Body of pancreas (tissue), 4 donors: ENCODE results near the gene ITGA4.

Experiments used
- POLR2A ChIP-seq, 3 donors: fragments of 450-650 bp; IDR thresholded peaks; one replicate each; pipeline ENCODE4 v1.6.1; 2016; ENCODE audit warnings: antibody characterized with exemption in 3 of 3, mild to moderate bottlenecking in 2 of 3
- TF ChIP-seq, protein P1 (sequence below), 7 experiments: fragments of 450-650 bp in 4 of 7; fragments of 200-600 bp in 3 of 7; sonication (generic) in 3 of 7; IDR thresholded peaks; one replicate each; pipeline ENCODE4 v1.5.1; 2016 to 2019; ENCODE audit warnings: antibody characterized with exemption in 7 of 7

DNA sequence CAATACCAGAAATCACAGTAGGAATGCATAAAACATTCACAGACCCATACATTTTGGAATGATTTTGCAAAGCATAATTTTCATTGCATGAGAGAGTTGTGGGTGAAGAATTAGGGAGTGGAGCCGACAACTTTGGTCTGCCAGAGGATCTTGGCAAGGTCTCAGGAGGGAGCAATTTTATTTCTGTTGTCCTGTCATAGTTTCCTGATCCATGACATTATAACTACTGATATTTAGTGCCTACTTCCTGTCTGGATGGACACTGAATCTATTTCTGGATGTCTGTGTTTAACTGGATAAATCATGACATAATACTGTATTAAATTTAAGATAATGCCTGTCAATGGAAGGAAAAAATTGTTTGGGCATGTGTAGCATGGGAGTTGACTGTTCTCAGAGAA is 2.4 kb downstream of the ITGA4 start:
- TF ChIP-seq, protein P1, sequence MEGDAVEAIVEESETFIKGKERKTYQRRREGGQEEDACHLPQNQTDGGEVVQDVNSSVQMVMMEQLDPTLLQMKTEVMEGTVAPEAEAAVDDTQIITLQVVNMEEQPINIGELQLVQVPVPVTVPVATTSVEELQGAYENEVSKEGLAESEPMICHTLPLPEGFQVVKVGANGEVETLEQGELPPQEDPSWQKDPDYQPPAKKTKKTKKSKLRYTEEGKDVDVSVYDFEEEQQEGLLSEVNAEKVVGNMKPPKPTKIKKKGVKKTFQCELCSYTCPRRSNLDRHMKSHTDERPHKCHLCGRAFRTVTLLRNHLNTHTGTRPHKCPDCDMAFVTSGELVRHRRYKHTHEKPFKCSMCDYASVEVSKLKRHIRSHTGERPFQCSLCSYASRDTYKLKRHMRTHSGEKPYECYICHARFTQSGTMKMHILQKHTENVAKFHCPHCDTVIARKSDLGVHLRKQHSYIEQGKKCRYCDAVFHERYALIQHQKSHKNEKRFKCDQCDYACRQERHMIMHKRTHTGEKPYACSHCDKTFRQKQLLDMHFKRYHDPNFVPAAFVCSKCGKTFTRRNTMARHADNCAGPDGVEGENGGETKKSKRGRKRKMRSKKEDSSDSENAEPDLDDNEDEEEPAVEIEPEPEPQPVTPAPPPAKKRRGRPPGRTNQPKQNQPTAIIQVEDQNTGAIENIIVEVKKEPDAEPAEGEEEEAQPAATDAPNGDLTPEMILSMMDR (IDR thresholded peaks at IDR 0.05) = no peak
- no peak for TF ChIP-seq POLR2A (IDR thresholded peaks at IDR 0.05)
